ENCODE measurements around the gene CAB39L. TPM values are rescaled to one million over a fixed set of nuclear protein-coding genes. Genes with fewer than 3 reads are reported as not detected.

CAB39L gene
- total and polyA plus RNA-seq, 11 donors, result 5.9 to 27.4 (median 16.2) TPM

DNA sequence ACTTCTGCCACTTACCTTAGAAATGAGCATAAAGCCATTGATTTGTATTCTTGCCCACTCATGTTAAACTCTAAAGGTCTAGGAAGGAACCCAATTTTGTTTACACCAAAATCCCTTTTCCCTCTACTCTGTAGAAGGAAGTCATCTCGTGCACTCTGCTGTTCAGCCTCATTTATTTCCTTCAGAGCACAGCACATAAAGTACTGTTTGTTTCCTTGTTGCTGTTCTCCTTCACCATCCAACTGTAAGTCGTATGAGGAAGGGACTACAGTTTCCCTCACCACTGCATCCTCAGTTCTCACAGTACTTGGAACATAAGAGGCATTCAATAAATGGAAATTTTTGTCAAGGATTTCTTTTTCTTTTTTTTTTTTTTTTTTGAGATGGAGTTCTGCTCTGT, 171.6 kb downstream of the CAB39L start:
- no peak for TF ChIP-seq POLR2A (IDR thresholded peaks at IDR 0.05)
- TF ChIP-seq, protein P1, sequence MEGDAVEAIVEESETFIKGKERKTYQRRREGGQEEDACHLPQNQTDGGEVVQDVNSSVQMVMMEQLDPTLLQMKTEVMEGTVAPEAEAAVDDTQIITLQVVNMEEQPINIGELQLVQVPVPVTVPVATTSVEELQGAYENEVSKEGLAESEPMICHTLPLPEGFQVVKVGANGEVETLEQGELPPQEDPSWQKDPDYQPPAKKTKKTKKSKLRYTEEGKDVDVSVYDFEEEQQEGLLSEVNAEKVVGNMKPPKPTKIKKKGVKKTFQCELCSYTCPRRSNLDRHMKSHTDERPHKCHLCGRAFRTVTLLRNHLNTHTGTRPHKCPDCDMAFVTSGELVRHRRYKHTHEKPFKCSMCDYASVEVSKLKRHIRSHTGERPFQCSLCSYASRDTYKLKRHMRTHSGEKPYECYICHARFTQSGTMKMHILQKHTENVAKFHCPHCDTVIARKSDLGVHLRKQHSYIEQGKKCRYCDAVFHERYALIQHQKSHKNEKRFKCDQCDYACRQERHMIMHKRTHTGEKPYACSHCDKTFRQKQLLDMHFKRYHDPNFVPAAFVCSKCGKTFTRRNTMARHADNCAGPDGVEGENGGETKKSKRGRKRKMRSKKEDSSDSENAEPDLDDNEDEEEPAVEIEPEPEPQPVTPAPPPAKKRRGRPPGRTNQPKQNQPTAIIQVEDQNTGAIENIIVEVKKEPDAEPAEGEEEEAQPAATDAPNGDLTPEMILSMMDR (IDR thresholded peaks at IDR 0.05), result no peak
- DNase-seq (no peak), ATAC-seq (no peak)
- Histone ChIP-seq H3K36me3 (peaks cover 0 to 28% (median 12%) of the 10 kb centered on the region in 9 donors), H3K27ac (no peak overlapping the region), H3K4me3 (no peak overlapping the region), H3K4me1 (no peaks in the 10 kb centered on the region), H3K9me3 (no peaks in the 10 kb centered on the region), H3K27me3 (no peaks in the 10 kb centered on the region)
- intact Hi-C loops (cut with DNase I), result loop anchor here in 1 of 10 donors (10.0 kb wide), 1 partner anchor 677 kb away; no protein-coding TSS in a partner anchor
- WGBS, 4 donors, result 64 to 73% (median 65%) methylated on average over 2 of the region's 2 CpGs

DNA sequence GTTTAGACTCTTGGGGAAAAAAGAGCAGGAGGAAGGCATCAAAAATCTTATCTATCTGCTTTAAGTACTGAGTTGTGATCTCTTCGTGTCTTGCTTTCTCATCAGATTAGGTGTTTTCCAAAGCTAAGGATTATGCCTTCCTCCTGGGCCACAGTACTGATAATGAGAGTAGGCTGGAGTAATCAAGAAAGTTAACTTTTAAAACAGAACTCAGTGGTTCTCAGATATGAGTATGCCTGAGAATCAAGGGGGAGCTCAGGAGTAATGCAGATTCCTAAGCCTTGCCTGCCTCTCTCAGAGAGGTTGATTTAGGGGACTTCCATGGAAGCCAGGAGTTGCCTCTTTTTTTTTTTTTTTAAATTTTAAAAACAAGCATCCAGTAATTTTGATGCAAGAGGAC, 172.6 kb downstream of the CAB39L start:
- WGBS, 4 donors, result 0 to 82% (median 34%) methylated on average over 1 of the region's 1 CpG
- H3K9me3 ChIP-seq, result no peaks in the 10 kb centered on the region
- TF ChIP-seq, protein P1 (IDR thresholded peaks at IDR 0.05), result no peak
- no peak for TF ChIP-seq POLR2A (IDR thresholded peaks at IDR 0.05)
- peaks cover 0 to 38% (median 20%) of the 10 kb centered on the region in 9 donors for H3K36me3 ChIP-seq
- no peak for DNase-seq
- H3K27me3 ChIP-seq, result no peaks in the 10 kb centered on the region
- no peak overlapping the region for H3K27ac ChIP-seq
- H3K4me3 ChIP-seq, result no peak overlapping the region
- intact Hi-C loops (cut with DNase I), result loop anchor here in 1 of 10 donors (10.0 kb wide), 1 partner anchor 676 kb away; no protein-coding TSS in a partner anchor
- no peaks in the 10 kb centered on the region for H3K4me1 ChIP-seq
- no peak for ATAC-seq

DNA sequence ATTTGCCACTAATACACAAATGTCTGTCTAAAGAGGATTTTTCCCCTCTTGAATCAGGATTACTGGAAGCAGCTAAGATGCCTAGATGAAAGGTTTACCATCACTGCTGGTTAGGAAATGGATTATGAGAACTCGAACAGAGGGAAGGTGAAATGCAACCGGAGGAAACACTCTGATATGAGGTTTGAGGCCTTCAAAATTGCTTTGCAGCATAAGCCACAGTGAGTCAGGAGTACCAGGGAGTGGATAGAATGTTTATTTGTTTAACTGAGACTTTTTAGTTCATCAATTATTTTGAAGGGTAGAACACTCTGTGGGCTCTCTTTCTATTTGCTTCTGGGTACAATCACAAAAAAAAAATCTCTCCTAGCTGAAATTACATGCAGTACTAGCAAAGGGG, 178.0 kb downstream of the CAB39L start:
- TF ChIP-seq POLR2A (IDR thresholded peaks at IDR 0.05), result no peak
- TF ChIP-seq, protein P1 (IDR thresholded peaks at IDR 0.05), result no peak
- Histone ChIP-seq H3K4me3 (no peak overlapping the region), H3K36me3 (peaks cover 0 to 70% (median 50%) of the 10 kb centered on the region in 9 donors), H3K27me3 (no peaks in the 10 kb centered on the region), H3K27ac (no peak overlapping the region), H3K4me1 (no peaks in the 10 kb centered on the region), H3K9me3 (no peaks in the 10 kb centered on the region)
- DNase-seq (no peak), ATAC-seq (no peak)
- intact Hi-C loops (cut with DNase I), result loop anchor here in 1 of 10 donors (10.0 kb wide), 1 partner anchor 151 kb away; no protein-coding TSS in a partner anchor
- 75 to 87% (median 85%) methylated on average over 2 of the region's 2 CpGs for WGBS, 4 donors

DNA sequence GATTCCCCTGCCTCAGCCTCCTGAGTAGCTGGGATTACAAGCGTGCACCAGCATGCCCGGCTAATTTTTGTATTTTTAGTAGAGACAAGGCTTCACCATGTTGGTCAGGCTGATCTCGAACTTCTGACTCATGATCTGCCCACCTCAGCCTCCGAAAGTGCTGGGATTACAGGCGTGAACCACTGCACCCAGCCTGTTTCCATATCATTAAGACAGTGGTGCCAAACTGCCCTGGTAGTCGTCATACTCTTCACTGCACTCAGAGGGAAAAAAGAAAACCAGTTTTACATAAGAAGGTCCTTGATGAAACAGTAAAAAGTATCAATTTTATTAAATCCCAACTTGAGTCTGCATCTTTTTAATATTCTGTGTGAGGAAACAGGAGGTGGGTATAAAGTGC, 181.2 kb downstream of the CAB39L start:
- Histone ChIP-seq H3K4me3 (no peak overlapping the region), H3K4me1 (peaks cover 0 to 3% (median 0%) of the 10 kb centered on the region in 12 donors), H3K9me3 (no peaks in the 10 kb centered on the region), H3K27me3 (no peaks in the 10 kb centered on the region), H3K36me3 (peaks cover 0 to 76% (median 60%) of the 10 kb centered on the region in 9 donors), H3K27ac (no peak overlapping the region)
- intact Hi-C loops (cut with DNase I), result loop anchor here in 1 of 10 donors (10.0 kb wide), 1 partner anchor 148 kb away; no protein-coding TSS in a partner anchor
- no peak for DNase-seq
- ATAC-seq, result no peak
- TF ChIP-seq POLR2A (IDR thresholded peaks at IDR 0.05), result no peak
- TF ChIP-seq, protein P1 (IDR thresholded peaks at IDR 0.05), result no peak
- WGBS, 4 donors, result 92 to 97% (median 96%) methylated on average over 6 of the region's 6 CpGs
